ENCODE results near the gene GLDC. TPM values are rescaled to one million over a fixed set of nuclear protein-coding genes. Genes with fewer than 3 reads are reported as not detected.
"Not testable (repeated sequence)": the region's sequence is repeated elsewhere in the genome, so short reads cannot be mapped to it uniquely, and the experiment has no call there.

Gene GLDC
- total RNA-seq, 1 experiment from 2014 or later, result 5.5 TPM

DNA sequence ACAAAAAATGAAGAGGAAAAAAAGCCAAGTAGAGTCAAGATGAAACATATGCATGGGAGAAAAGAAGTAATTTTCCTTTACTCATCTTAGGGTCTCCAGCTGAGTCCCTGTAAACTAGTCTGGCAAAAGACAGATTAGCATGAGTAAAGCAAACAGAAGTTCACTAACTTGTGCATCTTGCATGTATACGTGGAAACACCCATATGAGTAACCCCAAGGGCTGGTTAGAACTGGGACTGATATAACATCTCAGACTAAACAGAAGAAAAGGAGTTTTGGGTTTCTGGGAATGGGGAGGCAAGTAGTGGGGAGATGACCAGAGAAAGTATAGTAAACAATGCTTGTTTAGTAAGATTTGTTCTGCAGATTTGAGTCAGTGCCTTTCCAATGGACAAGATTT lies 20.1 kb upstream of the GLDC start:
- DNase-seq (ENCODE audit: low read depth), result no peak

DNA sequence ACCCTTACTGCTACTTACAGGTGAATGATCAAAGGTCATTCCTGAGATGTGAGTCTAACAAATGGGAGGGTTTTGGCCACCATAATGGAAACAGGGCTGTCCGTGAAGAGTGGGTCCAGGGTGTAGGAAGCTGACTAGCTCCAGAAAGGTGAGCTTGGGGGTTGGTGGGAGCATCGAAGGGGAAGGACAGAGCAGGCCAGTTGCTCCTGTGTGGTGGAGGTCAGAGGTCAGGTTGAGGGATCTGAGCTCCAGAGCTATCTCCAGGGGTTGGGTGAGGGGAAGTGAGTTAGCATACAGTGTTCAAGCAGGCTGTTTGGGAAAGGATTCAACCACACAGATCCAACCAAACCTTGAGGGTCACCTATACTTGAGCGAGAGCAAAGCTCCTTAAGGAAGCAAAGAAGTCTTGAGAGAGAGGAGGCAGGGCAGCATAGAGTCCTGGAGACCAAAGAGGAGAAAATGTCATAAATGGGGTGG lies 18.7 kb upstream of the GLDC start:
- no peak for DNase-seq (ENCODE audit: low read depth)

DNA sequence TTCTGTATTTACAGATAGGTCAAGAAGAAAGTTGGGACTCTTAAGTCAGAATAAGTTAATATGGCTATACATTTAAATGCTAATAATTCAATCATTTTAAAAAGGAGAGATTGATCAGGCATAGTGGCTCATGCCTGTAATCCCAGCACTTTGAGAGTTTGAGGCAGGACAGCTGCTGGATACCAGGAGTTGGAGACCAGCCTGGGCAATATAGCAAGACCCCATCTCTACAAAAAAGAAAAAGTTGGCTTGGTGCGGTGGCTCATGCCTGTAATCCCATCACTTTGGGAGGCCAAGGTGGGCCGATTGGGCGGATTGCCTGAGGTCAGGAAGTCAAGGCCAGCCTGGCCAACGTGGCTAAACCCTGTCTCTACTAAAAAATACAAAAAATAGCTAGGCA lies 15.0 kb upstream of the GLDC start:
- DNase-seq (ENCODE audit: low read depth), result no peak

DNA sequence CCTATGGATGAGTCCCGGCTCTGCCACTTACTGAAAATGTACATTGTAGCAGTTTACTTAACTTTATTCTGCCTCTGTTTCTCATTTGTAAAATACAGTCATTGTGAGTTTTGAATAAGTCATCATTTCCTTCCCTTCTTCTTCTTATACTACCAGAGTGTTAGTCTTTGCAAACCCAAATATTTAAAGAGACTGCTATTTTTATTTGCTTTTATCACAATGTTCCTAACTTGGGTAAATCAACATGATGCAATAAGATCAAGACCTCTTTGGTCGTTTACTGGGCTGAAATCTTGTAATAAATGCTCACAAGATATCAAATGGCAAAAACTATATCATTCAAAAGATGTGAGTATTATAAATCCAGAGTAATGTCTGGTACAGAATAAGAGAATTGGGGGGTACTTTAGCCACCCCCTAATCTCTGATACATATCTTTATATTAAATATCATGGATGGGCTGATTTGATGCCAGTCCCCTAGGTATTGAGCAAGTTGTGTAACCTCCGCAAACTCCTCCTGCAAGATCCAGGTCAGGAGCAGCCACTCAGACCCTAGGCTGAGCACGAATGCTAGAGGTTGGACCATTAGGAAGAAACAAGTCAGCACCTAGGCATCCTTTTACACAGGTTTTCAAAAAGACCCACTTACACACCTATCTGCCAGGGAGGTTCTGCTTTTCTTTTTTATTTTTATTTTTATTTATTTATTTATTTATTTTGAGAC lies 13.3 kb upstream of the GLDC start:
- DNase-seq (ENCODE audit: low read depth), result no peak

DNA sequence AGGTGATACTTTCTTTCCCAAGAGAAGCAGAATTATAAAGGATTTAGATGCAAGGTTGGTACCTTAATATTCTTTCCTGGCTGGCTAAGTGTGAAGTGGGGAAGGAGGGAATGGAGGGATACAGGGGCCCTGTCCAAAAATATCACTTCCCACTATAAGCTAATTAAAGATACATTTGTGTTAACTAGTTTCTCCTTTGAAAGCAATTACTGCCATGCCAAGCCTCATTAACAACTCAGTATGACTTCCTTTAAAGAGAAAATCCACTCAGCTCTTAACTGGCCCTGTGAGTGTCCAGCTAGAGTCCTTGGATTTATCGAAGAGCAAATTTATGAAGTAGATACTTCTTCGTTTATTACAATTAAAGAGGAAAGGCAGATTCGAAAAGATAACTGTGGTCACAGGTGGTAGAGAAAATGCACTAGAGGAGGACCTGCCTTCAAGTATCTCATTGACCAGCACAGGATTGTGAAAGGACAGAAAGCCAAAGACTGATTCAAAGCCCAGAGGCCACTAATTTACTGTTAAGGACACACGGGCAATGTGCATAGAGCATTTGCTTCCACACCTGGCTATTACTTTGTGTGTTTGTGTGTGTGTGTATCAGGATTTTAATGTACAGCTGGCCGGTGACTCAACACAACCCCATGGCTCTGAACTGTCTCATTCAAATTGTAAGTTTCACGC lies 11.2 kb upstream of the GLDC start:
- DNase-seq (ENCODE audit: low read depth), result no peak

DNA sequence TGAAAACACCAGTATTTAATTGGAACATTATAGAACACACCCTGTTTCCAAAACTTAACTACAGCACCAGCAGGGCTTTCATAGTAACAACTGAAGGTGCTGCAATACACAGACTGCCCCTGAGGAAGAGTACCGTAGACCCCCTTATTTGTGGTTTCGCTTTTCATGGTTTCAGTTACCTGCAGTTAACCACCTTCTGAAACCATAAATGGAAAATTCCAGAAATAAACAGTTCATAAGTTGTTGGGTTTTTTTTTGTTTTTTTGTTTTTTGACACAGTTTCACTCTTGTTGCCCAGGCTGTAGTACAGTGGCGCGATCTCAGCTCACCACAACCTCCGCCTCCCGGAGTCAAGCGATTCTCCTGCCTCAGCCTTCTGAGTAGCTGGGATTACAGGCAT lies 9.5 kb upstream of the GLDC start:
- DNase-seq (ENCODE audit: low read depth), result no peak

DNA sequence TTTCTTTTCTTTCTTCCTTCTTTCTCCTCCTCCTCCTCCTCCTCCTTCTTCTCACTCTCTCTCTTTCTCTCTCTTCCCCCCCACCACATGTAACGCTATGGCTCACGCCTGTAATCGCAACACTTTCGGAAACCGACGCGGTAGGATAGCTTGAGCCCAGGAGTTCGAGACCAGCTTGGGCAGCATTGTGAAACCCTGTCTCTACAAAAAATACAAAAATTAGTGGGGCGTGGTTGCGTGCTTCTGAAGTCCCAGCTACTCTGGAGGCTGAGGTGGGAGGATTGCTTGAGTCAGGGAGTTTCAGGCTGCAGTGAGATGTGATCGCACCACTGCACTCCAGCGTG lies 736 bp upstream of the GLDC start:
- DNase-seq (ENCODE audit: low read depth), result no peak

DNA sequence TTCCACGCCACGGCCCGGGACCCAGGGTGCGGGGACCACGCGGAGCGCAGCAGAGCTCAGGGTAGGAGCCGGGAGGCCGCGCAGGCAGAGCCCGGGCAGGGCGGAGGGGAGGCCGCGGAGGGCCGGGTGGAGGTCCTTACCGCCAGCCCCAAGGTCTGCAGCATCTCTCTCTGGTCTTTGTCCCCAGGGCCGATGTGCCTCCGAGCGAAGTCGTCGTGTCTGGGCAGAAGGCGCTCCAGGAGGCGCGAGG lies 499 bp downstream of the GLDC start:
- not testable (repeated sequence) for DNase-seq (ENCODE audit: low read depth)

DNA sequence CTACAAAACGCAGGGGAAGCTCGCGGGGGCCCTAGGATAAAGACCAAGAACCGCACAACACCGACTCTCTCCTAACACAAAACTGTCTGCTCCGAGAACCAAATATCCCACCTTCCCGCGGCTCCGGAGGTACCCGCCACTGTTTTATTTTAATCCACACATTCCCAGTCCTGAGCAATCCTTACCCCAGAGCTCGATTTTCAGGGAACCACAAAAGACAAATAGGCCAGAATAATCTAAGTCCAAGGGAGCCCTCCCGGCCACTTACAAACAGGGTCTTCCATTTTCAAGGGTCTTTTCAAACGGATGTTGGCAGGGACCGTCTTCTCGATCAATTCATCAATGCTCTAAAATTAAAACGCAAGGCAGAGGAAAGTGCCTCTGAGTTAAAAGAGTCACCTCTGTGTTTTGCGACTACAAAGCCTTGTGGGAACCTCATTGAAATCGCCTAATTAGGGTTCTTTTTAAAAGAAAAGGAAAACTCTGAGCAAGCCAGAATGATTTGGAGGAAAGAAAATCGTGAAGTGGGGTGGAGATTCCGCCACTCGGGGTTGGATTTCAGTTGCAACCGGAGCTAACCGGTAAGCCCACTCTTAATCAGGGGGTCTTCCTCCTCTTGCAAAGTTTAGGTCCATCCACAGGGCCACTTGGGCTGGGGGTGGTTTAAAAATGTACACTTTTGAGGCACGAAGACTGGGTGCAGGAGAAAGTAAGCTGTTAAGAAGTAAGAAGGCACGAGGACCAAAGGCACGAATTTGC lies 1.0 kb downstream of the GLDC start:
- DNase-seq (ENCODE audit: low read depth), result no peak

DNA sequence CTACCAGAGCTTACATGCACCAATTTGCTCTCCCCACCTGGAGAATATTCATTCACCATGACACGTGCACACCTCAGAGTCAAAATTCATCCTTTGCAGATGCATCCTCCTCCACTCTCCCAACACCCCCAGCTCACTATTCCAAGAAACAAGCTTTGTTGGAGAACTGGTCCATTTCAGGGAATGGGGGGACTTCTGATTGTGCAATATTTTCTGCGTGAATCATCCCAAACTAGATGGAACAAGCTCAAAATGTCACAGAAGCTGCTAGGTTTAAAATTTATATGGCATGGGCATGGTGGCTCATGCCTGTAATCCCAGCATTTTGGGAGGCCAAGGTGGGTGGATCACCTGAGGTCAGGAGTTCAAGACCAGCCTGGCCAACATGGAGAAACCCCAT lies 3.6 kb downstream of the GLDC start:
- DNase-seq (ENCODE audit: low read depth), result no peak

DNA sequence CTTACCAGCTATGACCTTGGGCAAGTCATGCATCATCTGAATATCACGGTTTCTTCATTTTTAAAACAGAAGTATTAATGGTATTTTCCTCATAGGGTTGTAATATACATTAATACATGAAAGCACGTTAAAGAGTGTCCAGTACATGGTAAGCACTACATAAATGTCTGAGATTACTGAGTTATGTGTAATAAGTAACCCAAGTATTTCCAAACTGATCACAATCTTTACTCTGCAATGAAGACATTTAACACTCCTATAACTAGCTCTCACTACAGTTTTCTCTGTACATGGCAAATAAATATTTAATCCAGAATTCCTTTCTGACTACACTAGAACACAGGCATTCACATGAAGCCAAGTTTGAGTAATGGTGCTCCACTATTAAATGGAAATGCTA lies 4.0 kb downstream of the GLDC start:
- DNase-seq (ENCODE audit: low read depth), result no peak

DNA sequence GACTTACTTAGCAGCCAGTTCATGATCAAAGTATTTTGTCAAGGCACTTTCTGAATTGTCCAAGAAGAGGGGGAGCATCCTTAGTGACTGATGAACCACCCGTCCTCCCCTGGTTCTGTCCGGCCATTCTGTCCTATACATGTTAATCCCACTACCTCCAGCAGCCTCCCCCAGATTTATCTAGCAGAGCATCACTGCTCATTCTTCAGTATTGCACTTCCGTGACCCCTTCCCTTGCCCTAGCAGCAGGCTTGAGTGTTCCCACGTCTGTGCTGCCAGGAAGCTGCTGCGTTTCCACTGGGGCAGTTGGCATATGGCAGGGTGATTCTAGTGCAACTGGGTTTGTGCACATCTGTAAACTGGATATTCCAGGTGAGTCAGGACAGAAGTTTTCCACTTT lies 4.5 kb downstream of the GLDC start:
- DNase-seq (ENCODE audit: low read depth), result no peak

DNA sequence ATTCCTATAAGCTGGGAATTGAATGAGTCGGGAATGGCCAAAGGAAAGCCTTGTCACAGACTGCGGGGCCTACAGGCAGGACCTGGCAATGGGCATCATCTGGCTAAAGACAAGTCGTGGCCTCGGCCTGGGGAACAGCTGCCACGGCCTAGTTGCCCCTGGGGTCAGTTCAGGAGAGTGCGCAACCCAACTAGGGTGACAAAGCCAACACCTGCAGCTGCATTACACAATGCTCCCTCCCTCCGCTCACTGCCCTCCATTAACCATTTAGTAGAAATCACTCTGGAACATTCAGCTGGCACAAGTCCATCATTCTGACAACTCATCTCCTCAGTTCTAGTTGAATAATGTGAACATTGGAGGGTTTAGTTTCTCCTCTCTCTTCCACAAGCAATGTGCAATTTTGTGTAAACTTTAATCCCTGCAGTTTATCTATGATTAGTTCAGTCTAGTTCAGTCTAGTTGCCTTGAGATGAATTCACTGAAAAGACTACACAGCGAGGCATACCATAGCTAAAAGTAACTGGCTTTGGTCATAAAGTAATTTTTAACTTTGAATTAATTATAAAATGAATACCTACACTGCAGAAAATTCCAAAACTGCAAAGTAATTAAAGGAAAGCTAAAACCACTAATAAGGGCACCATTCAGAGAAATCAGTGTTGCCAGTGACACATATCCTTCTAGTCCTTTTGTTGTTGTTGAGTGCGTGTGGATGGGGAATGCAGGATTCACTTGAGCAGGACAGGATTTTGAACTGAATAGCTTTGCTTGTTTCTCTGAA lies 5.1 kb downstream of the GLDC start:
- no peak for DNase-seq (ENCODE audit: low read depth)

DNA sequence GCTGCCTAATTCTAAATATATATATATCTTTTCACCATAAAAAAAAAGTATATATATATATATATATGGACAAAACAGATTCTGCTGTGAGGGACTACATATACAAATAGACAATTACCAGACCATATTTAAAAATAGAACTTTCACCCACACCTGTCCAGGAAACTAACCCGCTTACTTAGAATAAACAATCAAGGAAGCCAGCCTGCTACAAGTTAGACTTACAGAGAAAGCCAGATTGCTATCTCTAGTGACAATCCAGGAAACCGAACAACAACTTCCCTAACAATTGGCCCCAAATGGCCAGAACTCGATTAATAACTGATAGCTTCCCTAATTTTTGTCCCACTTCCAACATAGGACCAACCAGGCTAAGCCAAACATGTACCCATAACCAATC lies 5.9 kb downstream of the GLDC start:
- DNase-seq (ENCODE audit: low read depth), result no peak

DNA sequence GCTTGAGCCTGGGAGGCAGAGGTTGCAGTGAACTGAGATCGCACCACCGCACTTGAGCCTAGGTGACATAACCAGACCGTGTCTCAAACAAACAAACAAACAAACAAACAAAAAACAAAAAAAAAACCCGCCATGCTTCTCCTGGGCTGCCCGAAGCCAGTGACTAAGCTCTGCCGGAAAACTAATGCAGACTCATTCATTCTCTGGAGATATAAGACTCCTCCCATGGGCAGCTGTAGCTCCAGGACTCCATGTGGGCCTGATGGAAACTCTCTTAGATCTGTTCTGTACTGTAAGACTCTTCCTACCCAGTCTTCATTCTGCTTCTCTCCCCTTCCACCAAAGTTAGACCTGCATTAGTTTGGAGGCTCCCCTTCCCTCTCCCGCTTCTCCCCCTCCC lies 11.1 kb downstream of the GLDC start:
- DNase-seq (ENCODE audit: low read depth), result peak; percentile 15

DNA sequence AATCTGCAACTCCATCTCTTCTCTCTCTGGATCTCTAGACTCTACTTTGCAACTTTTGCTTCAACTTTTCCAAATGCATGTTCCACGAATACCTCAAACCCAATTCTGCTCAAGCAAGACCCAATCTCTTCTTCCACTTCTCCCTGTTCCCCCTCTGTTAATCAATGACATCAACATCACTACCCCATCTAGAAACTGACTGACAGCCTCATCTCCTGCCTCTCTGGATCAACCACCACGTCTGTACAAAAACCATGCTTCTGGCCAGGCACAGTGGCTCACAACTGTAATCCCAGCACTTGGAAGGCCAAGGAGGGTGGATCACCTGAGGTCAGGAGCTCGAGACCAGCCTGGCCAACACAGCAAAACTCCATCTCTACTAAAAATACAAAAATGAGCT lies 12.2 kb downstream of the GLDC start:
- DNase-seq (ENCODE audit: low read depth), result no peak

DNA sequence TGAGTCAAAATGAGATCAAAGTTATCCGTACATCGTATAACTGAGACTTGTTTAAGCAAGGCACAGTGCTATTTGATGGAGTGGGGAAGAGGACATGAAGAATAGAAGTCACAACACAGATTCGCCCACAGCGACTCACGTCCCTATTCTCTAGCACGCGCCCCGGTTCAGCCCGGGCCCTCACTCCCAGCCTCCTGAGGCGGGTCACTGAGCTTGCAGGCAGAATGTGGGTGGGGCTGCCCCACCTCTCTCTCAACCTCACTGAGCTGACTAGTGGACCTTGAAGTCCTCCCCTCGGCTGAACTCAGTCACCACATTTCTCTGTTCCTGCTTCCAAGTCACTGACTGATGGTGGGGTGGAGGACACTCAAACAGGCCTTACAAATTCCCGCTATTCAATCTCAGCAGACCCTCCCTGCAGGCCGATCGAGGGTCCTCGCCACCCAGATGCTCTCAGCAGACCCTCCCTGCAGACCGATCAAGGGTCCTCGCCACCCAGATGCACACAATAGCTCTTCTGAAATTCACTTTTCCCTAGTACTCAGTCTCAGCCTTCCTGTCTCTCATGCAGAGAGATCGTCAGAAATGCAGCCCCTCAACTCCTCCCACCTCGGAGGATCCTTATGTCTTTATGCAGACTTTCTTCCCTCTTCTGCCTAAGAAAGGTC lies 12.9 kb downstream of the GLDC start:
- DNase-seq (ENCODE audit: low read depth), result no peak

DNA sequence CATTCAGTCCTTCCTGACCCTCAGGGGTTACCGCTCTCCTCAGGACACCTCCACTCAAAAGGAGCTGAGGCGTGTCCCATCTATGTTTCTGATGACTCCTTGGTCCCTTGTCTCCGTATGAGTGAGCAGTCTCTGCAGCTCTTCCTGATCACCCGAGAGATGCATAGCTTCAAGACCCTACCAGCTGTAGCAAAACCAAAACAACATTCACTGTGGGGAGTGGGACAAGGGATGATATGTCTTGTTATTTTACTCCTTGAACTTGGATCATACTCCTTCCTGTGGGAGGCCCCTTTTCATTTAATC lies 14.4 kb downstream of the GLDC start:
- no peak for DNase-seq (ENCODE audit: low read depth)

DNA sequence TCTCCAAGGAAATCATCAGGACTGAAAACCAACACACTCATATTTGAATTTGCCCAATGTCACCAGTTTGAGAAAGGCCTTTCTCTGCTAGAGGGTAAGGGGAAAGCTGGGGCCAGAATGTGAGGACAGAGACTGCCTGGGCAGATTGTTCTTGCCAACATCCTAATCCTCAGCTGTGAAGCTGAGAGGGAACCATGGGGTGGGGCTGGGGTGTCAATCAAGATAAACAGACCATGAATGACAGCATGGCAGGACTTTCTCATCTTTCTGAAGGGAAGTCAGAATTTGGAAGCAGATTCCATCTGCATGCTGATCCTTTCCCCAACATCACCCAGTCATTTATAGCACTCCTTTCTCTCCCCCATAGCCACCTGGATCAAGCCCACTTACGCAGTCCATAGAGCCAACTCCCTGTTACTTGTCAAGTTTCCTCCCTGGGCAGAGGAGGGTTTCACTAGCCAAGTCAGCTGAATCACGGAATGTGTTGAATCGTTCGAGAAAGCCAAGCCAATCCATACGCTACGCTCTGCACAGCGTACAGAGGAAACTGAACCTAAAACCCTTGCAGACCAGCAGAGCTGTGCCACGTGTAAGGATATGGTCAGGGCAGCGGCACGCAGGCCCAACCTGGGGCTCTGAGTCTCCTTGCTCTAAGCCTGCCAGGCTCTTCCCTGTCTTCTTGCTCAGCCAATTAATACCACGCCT lies 14.9 kb downstream of the GLDC start:
- DNase-seq (ENCODE audit: low read depth), result no peak

DNA sequence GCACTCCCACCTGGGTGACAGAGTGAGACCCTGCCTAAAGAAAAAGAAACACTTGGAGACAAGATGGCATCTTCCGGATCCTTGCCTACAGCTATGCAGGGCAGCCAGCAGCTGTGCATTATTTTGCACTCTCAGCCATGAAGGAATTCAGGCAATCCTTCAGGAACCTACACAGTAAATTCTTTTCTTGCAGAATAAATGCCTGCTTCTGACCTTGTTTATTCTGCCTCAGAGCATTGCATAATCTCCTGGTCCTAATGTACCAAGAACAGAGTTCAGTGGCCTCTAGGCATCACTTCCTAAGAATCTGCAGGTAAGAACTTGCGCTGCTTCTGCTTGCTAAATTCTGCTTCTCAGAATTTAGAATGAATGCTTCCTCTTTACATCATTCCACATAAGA lies 16.8 kb downstream of the GLDC start:
- no peak for DNase-seq (ENCODE audit: low read depth)

DNA sequence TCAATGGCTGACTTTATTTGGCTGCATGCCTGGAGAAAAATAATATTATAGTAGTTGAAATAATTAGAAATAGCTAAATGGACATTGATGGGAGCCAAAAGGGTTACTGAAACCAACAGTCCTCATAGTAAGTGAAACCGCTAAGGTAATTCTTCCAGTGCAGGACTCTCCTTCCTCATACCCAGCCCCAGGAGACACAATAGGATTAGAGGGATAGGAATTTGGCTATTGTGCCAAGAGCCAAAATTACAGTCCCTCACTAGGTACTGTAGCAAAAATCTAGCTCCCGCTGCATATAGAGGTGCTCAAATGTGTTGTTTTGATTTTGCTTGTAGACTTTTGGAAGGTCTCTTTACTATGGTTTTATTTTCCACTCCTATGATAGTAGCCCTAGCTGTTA lies 20.2 kb downstream of the GLDC start:
- DNase-seq (ENCODE audit: low read depth), result no peak

Data from HT1080 (cell line).